Germinal center (tissue), 1 donor: Measurements from ENCODE around the gene MOCOS.
"Not testable (repeated sequence)": the region's sequence is repeated elsewhere in the genome, so short reads cannot be mapped to it uniquely, and the experiment has no call there.

ENCODE experiments used
- DNase-seq: peaks from one replicate; pipeline ENCODE4 v3.0.0; 2012; ENCODE audit warnings: mixed read lengths, low spot score

MOCOS gene

GRCh38 chr18:36200354-36200771 lies 13.1 kb downstream of the MOCOS start:
- DNase-seq: no peak

GRCh38 chr18:36201765-36202164 lies 14.5 kb downstream of the MOCOS start:
- no peak for DNase-seq

GRCh38 chr18:36203360-36203895 lies 16.1 kb downstream of the MOCOS start:
- no peak for DNase-seq

- no peak for DNase-seq
Observed at GRCh38 chr18:36205166-36205565, 17.9 kb downstream of the MOCOS start.

GRCh38 chr18:36207303-36207702 lies 20.0 kb downstream of the MOCOS start:
- DNase-seq: no peak

GRCh38 chr18:36207969-36208368 lies 20.7 kb downstream of the MOCOS start:
- not testable (repeated sequence) for DNase-seq

GRCh38 chr18:36211612-36212065 lies 24.3 kb downstream of the MOCOS start:
- no peak for DNase-seq

GRCh38 chr18:36212301-36213171 lies 25.2 kb downstream of the MOCOS start:
- DNase-seq: no peak

- no peak for DNase-seq
Observed at GRCh38 chr18:36214811-36215210, 27.5 kb downstream of the MOCOS start.

GRCh38 chr18:36215577-36215976 lies 28.3 kb downstream of the MOCOS start:
- no peak for DNase-seq

GRCh38 chr18:36217348-36217747 lies 30.1 kb downstream of the MOCOS start:
- DNase-seq: no peak

GRCh38 chr18:36229188-36229587 lies 41.9 kb downstream of the MOCOS start:
- DNase-seq: no peak

- DNase-seq: not testable (repeated sequence)
Observed at GRCh38 chr18:36240510-36240909, 53.2 kb downstream of the MOCOS start.

GRCh38 chr18:36241831-36242230 lies 54.5 kb downstream of the MOCOS start:
- DNase-seq: no peak

GRCh38 chr18:36247036-36247435 lies 59.7 kb downstream of the MOCOS start:
- DNase-seq: no peak

GRCh38 chr18:36249392-36249791 lies 62.1 kb downstream of the MOCOS start:
- no peak for DNase-seq

GRCh38 chr18:36250827-36251226 lies 63.5 kb downstream of the MOCOS start:
- DNase-seq: no peak

- DNase-seq: no peak
Observed at GRCh38 chr18:36255072-36255698, 67.9 kb downstream of the MOCOS start.

GRCh38 chr18:36256094-36256493 lies 68.8 kb downstream of the MOCOS start:
- DNase-seq: no peak

GRCh38 chr18:36262971-36263370 lies 75.7 kb downstream of the MOCOS start:
- no peak for DNase-seq

GRCh38 chr18:36264283-36264682 lies 77.0 kb downstream of the MOCOS start:
- no peak for DNase-seq

- DNase-seq: no peak
Observed at GRCh38 chr18:36265015-36265414, 77.7 kb downstream of the MOCOS start.

GRCh38 chr18:36269157-36269556 lies 81.9 kb downstream of the MOCOS start:
- DNase-seq: no peak
